Osteocyte (in vitro differentiated cells): ENCODE measurements around the gene HAT1. TPM values are rescaled to one million over a fixed set of nuclear protein-coding genes. Genes with fewer than 3 reads are reported as not detected.
"Not testable (repeated sequence)": the region's sequence is repeated elsewhere in the genome, so short reads cannot be mapped to it uniquely, and the experiment has no call there.

Experiments
- DNase-seq: peaks from one replicate; pipeline ENCODE4 v3.0.0; 2021; ENCODE audit warnings: mixed read lengths; ENCODE audit not compliant: unreplicated experiment; ENCODE audit errors: extremely low spot score
- H3K27ac Mint-ChIP-seq: one replicate; pipeline ENCODE4 v1.8.0; 2021; ENCODE audit warnings: mild to moderate bottlenecking, mixed read lengths; ENCODE audit not compliant: unreplicated experiment
- H3K27me3 Mint-ChIP-seq: one replicate; pipeline ENCODE4 v1.8.0; 2021; ENCODE audit warnings: mixed read lengths; ENCODE audit not compliant: unreplicated experiment
- H3K36me3 Mint-ChIP-seq: one replicate; pipeline ENCODE4 v1.8.0; 2021; ENCODE audit warnings: mixed read lengths; ENCODE audit not compliant: unreplicated experiment
- H3K4me1 Mint-ChIP-seq: one replicate; pipeline ENCODE4 v1.8.0; 2021; ENCODE audit warnings: mixed read lengths; ENCODE audit not compliant: unreplicated experiment
- H3K4me3 Mint-ChIP-seq: one replicate; pipeline ENCODE4 v1.8.0; 2021; ENCODE audit warnings: mild to moderate bottlenecking, moderate library complexity, mixed read lengths; ENCODE audit not compliant: unreplicated experiment
- H3K9me3 Mint-ChIP-seq: one replicate; pipeline ENCODE4 v1.8.0; 2021; ENCODE audit warnings: mixed read lengths; ENCODE audit not compliant: unreplicated experiment
- total RNA-seq: library from RNA; stranded (reverse); gene quantifications from 2 replicates; pipeline ENCODE4 v1.2.1, GENCODE V29; 2021
- TF ChIP-seq, protein P1 (sequence below): fragments of 200-600 bp; sonication (generic); IDR thresholded peaks from 2 replicates; pipeline ENCODE4 v1.5.0; 2021; ENCODE audit warnings: antibody characterized with exemption, mild to moderate bottlenecking, moderate library complexity

Gene HAT1
- total RNA-seq, 1 donor from 2014 or later: 45.7 TPM

- H3K9me3 Mint-ChIP-seq: no peaks in the 10 kb centered on the region
- peaks cover 21% of the 10 kb centered on the region for H3K36me3 Mint-ChIP-seq
- TF ChIP-seq, protein P1, sequence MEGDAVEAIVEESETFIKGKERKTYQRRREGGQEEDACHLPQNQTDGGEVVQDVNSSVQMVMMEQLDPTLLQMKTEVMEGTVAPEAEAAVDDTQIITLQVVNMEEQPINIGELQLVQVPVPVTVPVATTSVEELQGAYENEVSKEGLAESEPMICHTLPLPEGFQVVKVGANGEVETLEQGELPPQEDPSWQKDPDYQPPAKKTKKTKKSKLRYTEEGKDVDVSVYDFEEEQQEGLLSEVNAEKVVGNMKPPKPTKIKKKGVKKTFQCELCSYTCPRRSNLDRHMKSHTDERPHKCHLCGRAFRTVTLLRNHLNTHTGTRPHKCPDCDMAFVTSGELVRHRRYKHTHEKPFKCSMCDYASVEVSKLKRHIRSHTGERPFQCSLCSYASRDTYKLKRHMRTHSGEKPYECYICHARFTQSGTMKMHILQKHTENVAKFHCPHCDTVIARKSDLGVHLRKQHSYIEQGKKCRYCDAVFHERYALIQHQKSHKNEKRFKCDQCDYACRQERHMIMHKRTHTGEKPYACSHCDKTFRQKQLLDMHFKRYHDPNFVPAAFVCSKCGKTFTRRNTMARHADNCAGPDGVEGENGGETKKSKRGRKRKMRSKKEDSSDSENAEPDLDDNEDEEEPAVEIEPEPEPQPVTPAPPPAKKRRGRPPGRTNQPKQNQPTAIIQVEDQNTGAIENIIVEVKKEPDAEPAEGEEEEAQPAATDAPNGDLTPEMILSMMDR: no peak
- no peak overlapping the region for H3K27ac Mint-ChIP-seq
- no peaks in the 10 kb centered on the region for H3K27me3 Mint-ChIP-seq
- H3K4me3 Mint-ChIP-seq: no peak overlapping the region
- H3K4me1 Mint-ChIP-seq: no peaks in the 10 kb centered on the region
- no peak for DNase-seq
Measured at GRCh38 chr2:171985076-171985475, 62.8 kb downstream of the HAT1 start.

DNA sequence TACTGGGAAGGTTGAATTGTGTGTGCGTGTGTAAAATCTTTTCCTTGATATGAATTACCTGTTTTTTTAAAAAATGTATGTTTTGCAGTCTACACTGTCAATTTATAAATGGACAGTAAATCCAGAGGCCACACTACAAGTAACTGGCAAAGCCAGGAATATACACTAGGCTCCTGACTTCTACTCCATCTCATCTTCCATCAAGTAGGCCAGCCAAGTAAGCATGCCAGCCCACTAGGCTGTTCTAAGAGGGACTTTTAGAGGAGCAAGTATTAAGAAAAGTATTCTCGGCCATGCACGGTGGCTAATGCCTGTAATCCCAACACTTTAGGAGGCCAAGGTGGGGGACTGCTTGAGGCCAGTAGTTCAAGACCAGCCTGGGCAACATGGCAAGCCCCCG is 64.5 kb downstream of the HAT1 start:
- no peak overlapping the region for H3K27ac Mint-ChIP-seq
- TF ChIP-seq, protein P1: no peak
- no peak for DNase-seq
- H3K9me3 Mint-ChIP-seq: no peaks in the 10 kb centered on the region
- no peak overlapping the region for H3K4me3 Mint-ChIP-seq
- H3K27me3 Mint-ChIP-seq: no peaks in the 10 kb centered on the region
- H3K36me3 Mint-ChIP-seq: peaks cover 18% of the 10 kb centered on the region
- no peaks in the 10 kb centered on the region for H3K4me1 Mint-ChIP-seq

GRCh38 chr2:171991027-171991426 is 68.8 kb downstream of the HAT1 start:
- Mint-ChIP-seq H3K36me3 (no peaks in the 10 kb centered on the region), H3K9me3 (no peaks in the 10 kb centered on the region), H3K27ac (no peak overlapping the region), H3K4me1 (no peaks in the 10 kb centered on the region), H3K4me3 (no peak overlapping the region), H3K27me3 (no peaks in the 10 kb centered on the region)
- no peak for DNase-seq
- TF ChIP-seq, protein P1: no peak

DNA sequence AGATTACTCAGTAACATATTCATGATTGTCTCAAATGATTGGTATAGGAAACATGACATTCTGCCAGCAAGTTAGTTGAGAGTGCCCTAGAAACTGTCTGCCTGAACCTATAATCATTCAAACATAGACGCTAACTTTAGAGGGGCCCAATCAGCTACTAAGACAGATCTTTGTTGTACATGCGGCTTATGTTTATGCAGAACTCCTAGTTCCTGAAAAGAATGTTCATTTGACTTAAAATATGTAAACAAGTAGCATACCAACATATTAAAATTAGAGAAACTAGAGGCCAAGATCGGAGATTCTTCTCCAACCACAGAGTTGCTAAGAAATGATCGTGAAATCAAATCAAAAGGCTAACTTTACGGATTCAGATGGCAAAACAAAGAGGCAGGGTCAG is 73.3 kb downstream of the HAT1 start:
- H3K27me3 Mint-ChIP-seq: peaks cover 3% of the 10 kb centered on the region
- H3K27ac Mint-ChIP-seq: no peak overlapping the region
- no peaks in the 10 kb centered on the region for H3K9me3 Mint-ChIP-seq
- H3K4me3 Mint-ChIP-seq: no peak overlapping the region
- H3K4me1 Mint-ChIP-seq: peaks cover 16% of the 10 kb centered on the region
- no peak for DNase-seq
- H3K36me3 Mint-ChIP-seq: no peaks in the 10 kb centered on the region
- TF ChIP-seq, protein P1: no peak

- H3K4me1 Mint-ChIP-seq: peaks cover 19% of the 10 kb centered on the region
- H3K27me3 Mint-ChIP-seq: peaks cover 3% of the 10 kb centered on the region
- H3K36me3 Mint-ChIP-seq: no peaks in the 10 kb centered on the region
- H3K9me3 Mint-ChIP-seq: no peaks in the 10 kb centered on the region
- DNase-seq: no peak
- no peak overlapping the region for H3K27ac Mint-ChIP-seq
- no peak overlapping the region for H3K4me3 Mint-ChIP-seq
- TF ChIP-seq, protein P1: no peak
Measured at GRCh38 chr2:171996021-171996420, 73.8 kb downstream of the HAT1 start.

- peaks cover 19% of the 10 kb centered on the region for H3K4me1 Mint-ChIP-seq
- H3K36me3 Mint-ChIP-seq, DNase-seq, H3K4me3 Mint-ChIP-seq, H3K9me3 Mint-ChIP-seq, H3K27me3 Mint-ChIP-seq, H3K27ac Mint-ChIP-seq: not testable (repeated sequence)
Measured at GRCh38 chr2:171997031-171997430, 74.8 kb downstream of the HAT1 start.
